GM06990 (cell line): ENCODE measurements around the gene MTUS2.

Source experiments
- DNase-seq: peaks from one replicate; pipeline ENCODE4 v3.0.0-alpha.2; 2011; ENCODE audit not compliant: insufficient read length; ENCODE audit errors: extremely low read depth
- H3K27me3 ChIP-seq: replicated peaks from 2 replicates; pipeline ENCODE4 v1.6.0; 2011; ENCODE audit warnings: low read length; ENCODE audit not compliant: control insufficient read depth, insufficient read depth
- H3K36me3 ChIP-seq: 2 replicates; pipeline ENCODE4 v1.5.1; 2011; ENCODE audit warnings: low read length; ENCODE audit not compliant: control insufficient read depth, insufficient read depth
- H3K4me3 ChIP-seq: replicated peaks from 2 replicates; pipeline ENCODE4 v1.5.1; 2011; ENCODE audit warnings: low read depth, mild to moderate bottlenecking, control low read depth, low read length
- TF ChIP-seq, protein P1 (sequence below): IDR thresholded peaks from 2 replicates; pipeline ENCODE4 v1.5.1; 2011; ENCODE audit warnings: low read length, control low read depth, mild to moderate bottlenecking, inconsistent platforms; ENCODE audit not compliant: insufficient read depth, poor library complexity, severe bottlenecking

Gene MTUS2

DNA sequence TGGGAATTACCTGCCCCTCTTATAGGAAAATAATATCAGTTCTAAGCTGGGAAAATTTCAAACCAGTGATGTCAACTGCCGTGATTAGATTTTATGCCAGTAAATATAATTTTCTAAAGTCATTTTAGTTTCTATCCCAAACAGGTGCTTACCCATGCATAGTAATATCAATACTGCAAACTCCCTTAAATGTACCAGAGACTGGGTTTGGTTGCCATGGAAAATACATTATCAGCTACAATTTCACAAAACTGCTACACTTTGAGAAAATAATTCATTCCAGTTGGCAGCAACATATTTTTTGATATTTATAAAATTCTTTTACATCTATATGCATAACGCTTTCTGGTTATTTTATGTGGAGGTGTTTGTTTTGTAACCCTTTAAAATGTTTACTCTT, 631.8 kb downstream of the MTUS2 start:
- TF ChIP-seq, protein P1, sequence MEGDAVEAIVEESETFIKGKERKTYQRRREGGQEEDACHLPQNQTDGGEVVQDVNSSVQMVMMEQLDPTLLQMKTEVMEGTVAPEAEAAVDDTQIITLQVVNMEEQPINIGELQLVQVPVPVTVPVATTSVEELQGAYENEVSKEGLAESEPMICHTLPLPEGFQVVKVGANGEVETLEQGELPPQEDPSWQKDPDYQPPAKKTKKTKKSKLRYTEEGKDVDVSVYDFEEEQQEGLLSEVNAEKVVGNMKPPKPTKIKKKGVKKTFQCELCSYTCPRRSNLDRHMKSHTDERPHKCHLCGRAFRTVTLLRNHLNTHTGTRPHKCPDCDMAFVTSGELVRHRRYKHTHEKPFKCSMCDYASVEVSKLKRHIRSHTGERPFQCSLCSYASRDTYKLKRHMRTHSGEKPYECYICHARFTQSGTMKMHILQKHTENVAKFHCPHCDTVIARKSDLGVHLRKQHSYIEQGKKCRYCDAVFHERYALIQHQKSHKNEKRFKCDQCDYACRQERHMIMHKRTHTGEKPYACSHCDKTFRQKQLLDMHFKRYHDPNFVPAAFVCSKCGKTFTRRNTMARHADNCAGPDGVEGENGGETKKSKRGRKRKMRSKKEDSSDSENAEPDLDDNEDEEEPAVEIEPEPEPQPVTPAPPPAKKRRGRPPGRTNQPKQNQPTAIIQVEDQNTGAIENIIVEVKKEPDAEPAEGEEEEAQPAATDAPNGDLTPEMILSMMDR: no peak
- Histone ChIP-seq H3K36me3 (no peaks in the 10 kb centered on the region), H3K27me3 (no peaks in the 10 kb centered on the region; the same call in 1 of the 2 replicates), H3K4me3 (no peak overlapping the region)
- DNase-seq: no peak

- DNase-seq: no peak
- TF ChIP-seq, protein P1: no peak
- Histone ChIP-seq H3K4me3 (no peak overlapping the region), H3K36me3 (no peaks in the 10 kb centered on the region), H3K27me3 (no peaks in the 10 kb centered on the region; the same call in 1 of the 2 replicates)
Measured at GRCh38 chr13:29452773-29453616, 632.9 kb downstream of the MTUS2 start.

- H3K36me3 ChIP-seq: no peaks in the 10 kb centered on the region
- no peak overlapping the region for H3K4me3 ChIP-seq
- DNase-seq: no peak
- H3K27me3 ChIP-seq: no peaks in the 10 kb centered on the region
- TF ChIP-seq, protein P1: no peak
Measured at GRCh38 chr13:29453617-29454011, 633.5 kb downstream of the MTUS2 start.

DNA sequence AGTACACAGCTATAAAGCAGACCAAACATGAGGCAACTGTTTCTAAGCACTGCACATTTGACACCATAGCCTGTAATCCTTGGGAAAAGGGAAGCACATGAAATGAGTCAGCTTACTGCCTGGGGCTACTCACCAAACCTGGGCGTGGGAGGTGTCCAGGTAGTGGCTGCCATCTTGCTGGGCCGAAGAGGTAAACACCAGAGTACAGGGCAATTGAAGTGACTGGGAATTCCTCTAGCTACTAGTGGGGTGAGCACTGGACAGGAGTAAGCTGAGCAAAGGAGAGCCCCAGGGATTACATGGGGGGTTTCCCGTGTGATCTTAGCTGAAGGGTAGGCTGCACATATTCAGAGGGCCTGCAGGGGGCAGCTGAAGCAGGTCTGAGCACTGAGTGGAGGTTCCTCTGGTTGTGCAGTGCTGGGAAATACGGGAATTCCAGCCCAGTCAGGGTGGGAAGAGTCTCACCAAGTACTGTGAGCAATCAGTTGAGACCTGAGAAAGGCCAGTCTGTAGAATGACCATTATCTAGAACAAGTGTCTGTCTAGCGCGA, 634.9 kb downstream of the MTUS2 start:
- TF ChIP-seq, protein P1: peak; percentile 82
- no peak overlapping the region for H3K4me3 ChIP-seq
- DNase-seq: no peak
- H3K36me3 ChIP-seq: no peaks in the 10 kb centered on the region
- H3K27me3 ChIP-seq: no peaks in the 10 kb centered on the region

DNA sequence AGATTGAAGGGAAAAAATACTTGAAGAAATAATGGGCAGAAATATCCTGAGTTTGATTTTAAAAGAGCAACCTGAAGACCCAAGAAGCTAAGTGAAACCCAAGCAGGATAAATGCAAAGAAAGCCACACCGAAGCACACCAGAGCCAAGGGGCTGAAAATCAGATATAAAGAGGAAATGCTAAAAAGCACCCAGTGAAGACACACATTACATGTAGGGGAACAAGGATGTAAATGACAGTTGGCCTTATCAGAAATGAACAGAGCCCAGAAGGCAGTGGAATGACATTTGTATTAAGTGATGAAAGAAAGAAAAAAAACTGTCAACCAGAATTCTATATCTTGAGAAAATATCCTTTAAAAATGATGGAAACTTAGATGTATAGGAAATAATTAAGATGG, 636.3 kb downstream of the MTUS2 start:
- TF ChIP-seq, protein P1: no peak
- H3K4me3 ChIP-seq: no peak overlapping the region
- no peaks in the 10 kb centered on the region for H3K36me3 ChIP-seq
- DNase-seq: no peak
- no peaks in the 10 kb centered on the region for H3K27me3 ChIP-seq

DNA sequence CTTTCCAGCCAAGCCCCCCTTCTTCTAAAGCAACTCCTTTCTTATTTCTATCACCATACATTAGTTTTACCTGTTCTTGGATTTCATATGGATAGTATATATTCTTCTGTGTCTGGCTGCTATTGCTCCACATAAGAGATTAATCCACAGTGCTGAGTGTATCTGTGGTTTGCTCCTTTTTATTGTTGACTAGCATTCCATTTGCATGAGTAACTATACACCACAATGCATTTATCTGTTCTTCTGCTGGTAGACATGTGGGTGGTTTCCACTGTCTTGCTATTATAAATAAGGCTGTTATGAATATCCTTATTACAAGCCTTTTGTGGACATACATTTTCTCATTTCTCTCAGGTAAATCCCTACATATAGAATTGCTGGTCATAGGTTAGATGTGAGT, 637.2 kb downstream of the MTUS2 start:
- Histone ChIP-seq H3K36me3 (no peaks in the 10 kb centered on the region), H3K27me3 (no peaks in the 10 kb centered on the region), H3K4me3 (no peak overlapping the region)
- no peak for DNase-seq
- TF ChIP-seq, protein P1: no peak
